Esophagus (tissue), 2 donors: ENCODE measurements around the gene GPC1. TPM values are rescaled to one million over a fixed set of nuclear protein-coding genes. Genes with fewer than 3 reads are reported as not detected.

ENCODE experiments used
- H3K27ac ChIP-seq, 2 donors: one replicate each; pipeline ENCODE4 v1.5.1; 2013; ENCODE audit warnings: low read depth in 2 of 2, mild to moderate bottlenecking in 2 of 2, inconsistent platforms in 1 of 2, low read length in 1 of 2, moderate library complexity in 1 of 2
- H3K27me3 ChIP-seq, 2 donors: one replicate each; pipeline ENCODE4 v1.6.1; 2013; ENCODE audit warnings: low read length in 2 of 2, control low read depth in 1 of 2, mild to moderate bottlenecking in 1 of 2; ENCODE audit not compliant: insufficient read depth in 2 of 2, control insufficient read depth in 1 of 2
- H3K36me3 ChIP-seq, 2 donors: one replicate each; pipeline ENCODE4 v1.6.1; 2013; ENCODE audit warnings: low read length in 1 of 2; ENCODE audit not compliant: control insufficient read depth in 2 of 2, insufficient read depth in 2 of 2
- H3K4me1 ChIP-seq, 2 donors: one replicate each; pipeline ENCODE4 v1.6.1; 2013; ENCODE audit warnings: low read length in 1 of 2; ENCODE audit not compliant: control insufficient read depth in 2 of 2, insufficient read depth in 2 of 2
- H3K4me3 ChIP-seq, 2 donors: one replicate each; pipeline ENCODE4 v1.5.1; 2013; ENCODE audit warnings: low read length in 2 of 2, mild to moderate bottlenecking in 2 of 2, low read depth in 1 of 2, moderate library complexity in 1 of 2
- H3K9me3 ChIP-seq, 2 donors: one replicate each; pipeline ENCODE4 v1.6.1; 2013; ENCODE audit warnings: mild to moderate bottlenecking in 2 of 2, low read depth in 1 of 2, low read length in 1 of 2, moderate library complexity in 1 of 2; ENCODE audit not compliant: control insufficient read depth in 2 of 2, insufficient read depth in 1 of 2
- WGBS, 2 donors: extraction: QIAGEN DNeasy Blood & Tissue Kit; methylation state at CpG; one replicate each; pipeline ENCODE4 v1.1.7; 2013; 5-methylcytosine and 5-hydroxymethylcytosine counted together
- polyA plus RNA-seq, 2 donors: library from polyadenylated mRNA; stranded (reverse); fragments of 200-250 nt; gene quantifications; one replicate each; pipeline ENCODE4 v1.2.3, GENCODE V29; 2013
- donor health status: healthy with polysubstance abuse.
- donor health status: Bipolar disorder and iron deficiency.

Gene GPC1
- polyA plus RNA-seq, 2 donors: 57.9 to 82.0 TPM

DNA sequence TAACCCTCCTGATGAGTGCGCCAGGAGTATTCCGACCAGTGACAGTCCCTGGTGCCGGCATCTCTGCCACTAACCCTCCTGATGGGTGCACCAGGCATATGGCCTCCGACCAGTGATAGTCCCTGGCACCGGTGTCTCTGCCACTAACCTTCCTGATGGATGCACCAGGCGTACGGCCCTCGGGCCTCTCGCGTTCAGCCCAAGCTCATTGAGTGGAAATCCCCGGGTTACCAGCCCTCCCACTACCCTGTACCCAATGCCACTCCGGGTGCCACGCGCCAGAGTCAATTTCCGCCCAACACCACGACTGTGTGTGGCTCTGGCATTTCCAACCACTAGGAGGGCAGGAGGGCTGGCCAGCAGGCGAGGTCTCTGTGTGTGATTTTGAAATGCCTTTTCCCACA is 11.7 kb upstream of the GPC1 start:
- Histone ChIP-seq H3K4me3 (no peak overlapping the region), H3K9me3 (peaks cover 6 to 23% of the 10 kb centered on the region in 2 donors), H3K27me3 (no peaks in the 10 kb centered on the region), H3K4me1 (no peaks in the 10 kb centered on the region), H3K27ac (no peak overlapping the region), H3K36me3 (no peaks in the 10 kb centered on the region)
- WGBS, 2 donors: 86 to 95% methylated on average over 17 of the region's 17 CpGs

DNA sequence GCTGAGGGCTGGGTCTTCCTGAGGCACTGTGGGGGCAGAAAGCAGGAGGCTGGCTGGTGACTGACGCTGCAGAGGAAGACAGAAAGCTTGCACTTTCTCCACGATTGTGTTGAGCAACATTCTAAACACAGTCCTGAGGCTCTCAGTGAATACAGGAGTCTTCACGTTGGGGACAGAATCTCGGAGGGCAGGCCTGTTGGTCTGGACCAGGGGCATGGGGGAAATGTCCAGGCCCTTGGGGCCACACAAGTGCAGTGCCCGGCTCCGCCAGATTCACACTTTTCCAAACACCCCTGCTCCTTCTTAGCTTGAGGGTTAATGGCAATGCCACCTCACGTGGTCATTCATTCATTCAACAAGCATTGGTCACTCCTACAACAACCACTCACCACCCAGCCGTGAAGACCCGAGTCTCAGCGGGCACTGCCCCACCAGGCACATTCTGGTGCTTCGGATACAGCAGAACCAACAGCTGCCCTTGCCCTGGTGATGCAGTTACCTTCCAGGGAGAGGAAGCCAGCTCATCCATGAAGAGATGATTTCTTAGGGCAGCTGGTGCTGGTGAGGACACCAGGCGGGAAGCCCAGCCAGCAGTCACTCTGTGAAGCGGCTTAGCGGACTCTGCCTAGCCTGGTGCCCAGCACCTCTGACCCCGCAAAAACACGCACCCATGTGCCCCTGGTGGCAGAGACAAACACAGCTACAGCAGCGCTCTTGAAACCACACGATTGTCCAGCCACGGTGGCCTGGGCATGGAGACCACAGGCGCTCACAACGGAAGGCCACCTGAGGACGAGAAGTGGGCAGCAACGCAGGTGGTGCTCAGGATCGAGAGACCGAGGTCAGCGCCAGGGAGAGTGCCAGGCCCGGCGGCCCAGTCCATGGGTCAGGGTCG is 10.9 kb upstream of the GPC1 start:
- Histone ChIP-seq H3K27me3 (no peaks in the 10 kb centered on the region), H3K27ac (no peak overlapping the region), H3K9me3 (peaks cover 6 to 16% of the 10 kb centered on the region in 2 donors), H3K4me1 (no peaks in the 10 kb centered on the region), H3K4me3 (no peak overlapping the region), H3K36me3 (no peaks in the 10 kb centered on the region)
- WGBS, 2 donors: 90% methylated on average over 29 of the region's 29 CpGs

DNA sequence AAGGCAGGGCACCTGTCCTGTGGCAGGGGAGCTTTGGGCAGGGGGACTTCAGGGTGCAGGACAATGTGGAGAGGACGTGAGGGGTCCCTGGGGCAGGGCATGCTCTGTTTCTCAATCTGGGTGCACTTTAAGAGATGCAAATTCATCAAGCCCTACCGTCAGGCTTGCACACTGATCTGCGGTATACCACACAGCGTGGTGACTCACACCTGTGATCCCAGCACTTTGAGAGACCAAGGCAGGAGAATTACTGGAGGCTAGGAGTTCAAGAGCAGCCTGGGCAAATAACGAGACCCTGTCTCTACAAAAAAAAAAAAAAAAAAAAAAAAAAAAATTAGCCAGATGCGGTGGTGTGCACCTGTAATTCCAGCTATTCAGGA is 10.2 kb upstream of the GPC1 start:
- no peaks in the 10 kb centered on the region for H3K36me3 ChIP-seq
- WGBS, 2 donors: 84 to 89% methylated on average over 6 of the region's 6 CpGs
- no peak overlapping the region for H3K4me3 ChIP-seq
- no peaks in the 10 kb centered on the region for H3K4me1 ChIP-seq
- H3K27me3 ChIP-seq: no peaks in the 10 kb centered on the region
- H3K9me3 ChIP-seq: peaks cover 6 to 15% of the 10 kb centered on the region in 2 donors
- no peak overlapping the region for H3K27ac ChIP-seq

DNA sequence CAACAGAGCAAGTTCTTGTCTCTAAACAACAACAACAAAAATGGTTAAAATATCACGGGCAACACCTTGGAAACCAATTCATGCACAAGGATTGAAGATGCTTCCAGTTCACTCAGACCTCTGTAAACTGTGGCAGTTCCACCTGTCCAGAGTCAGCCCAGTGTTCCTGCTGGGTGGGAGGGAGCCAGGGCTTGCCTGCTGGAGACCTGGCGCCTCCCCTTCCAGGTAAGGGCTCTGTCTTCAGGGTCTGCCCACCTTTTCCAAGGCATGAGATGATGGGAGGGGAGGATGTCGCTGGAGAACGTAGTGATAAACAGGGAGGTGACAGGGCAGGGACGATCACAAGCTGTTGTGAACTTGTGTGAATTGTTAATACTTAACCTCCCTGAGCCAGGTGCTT is 9.8 kb upstream of the GPC1 start:
- 80 to 87% methylated on average over 5 of the region's 5 CpGs for WGBS, 2 donors
- Histone ChIP-seq H3K27ac (no peak overlapping the region), H3K27me3 (no peaks in the 10 kb centered on the region), H3K4me3 (no peak overlapping the region), H3K9me3 (peaks cover 6 to 11% of the 10 kb centered on the region in 2 donors), H3K4me1 (no peaks in the 10 kb centered on the region), H3K36me3 (no peaks in the 10 kb centered on the region)

DNA sequence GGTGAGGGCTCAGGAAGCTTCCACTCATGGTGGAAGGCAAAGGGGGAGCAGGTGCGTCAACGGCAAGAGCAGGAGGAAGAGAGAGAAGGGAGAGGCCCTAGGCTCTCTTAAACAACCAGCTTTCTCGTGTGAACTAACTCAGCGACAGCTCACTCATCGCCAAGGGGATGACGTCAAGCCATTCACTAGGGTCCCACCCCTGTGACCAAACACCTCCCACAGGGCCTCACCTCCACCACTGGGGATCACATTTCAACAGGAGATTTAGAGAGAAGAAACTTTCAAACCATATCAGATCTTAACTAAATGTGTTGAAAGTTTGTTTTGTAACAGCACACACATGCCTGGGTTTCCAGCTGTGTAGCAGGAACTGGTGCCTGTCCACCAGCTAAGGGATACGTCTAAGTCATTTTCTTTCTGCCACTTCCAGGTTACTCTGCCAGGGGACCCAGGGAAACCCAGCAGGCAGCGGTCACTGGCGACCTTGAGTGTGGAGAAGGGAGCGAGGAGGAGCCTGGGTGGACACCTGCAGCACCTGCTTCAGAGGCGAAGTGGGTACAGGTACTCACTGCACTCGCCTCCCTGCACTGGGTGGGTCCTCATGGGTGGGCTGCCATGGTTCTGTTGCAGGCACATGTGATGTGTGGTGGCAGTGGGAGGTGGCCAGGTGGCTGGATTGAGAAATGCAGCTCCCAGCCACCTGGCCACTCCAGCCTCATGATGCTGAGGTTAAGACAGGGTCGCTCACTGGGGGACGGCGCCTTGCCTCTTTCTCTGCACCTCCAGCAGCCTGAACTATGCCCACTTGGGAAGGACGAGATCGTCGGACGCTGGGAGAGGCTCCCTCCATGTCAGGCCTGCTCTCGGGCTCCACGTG is 8.4 kb upstream of the GPC1 start:
- Histone ChIP-seq H3K9me3 (peaks cover 2 to 3% of the 10 kb centered on the region in 2 donors), H3K27ac (peak overlapping the region in 1 of 2 donors; percentile 47), H3K36me3 (no peaks in the 10 kb centered on the region), H3K4me3 (no peak overlapping the region), H3K27me3 (no peaks in the 10 kb centered on the region), H3K4me1 (no peaks in the 10 kb centered on the region)
- 62 to 66% methylated on average over 21 of the region's 21 CpGs for WGBS, 2 donors

DNA sequence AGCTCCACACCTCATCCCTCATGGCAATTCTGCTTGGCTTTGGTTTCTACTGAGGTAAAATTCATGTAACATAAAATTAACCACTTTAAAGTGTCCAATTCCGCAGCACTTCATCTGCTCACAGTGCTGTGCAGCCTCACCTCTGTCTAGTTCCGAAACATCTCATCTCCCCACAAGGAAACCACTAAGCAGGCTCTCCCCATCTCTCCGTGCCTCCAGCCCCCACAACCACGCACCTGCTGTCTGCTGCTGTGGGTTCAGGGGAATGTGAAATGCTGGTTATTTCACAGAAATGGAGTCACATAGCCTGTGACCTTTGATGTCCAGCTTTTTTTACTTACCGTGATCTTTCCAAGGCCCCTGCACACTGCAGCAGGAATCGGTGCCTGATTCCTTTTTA is 7.7 kb upstream of the GPC1 start:
- Histone ChIP-seq H3K27ac (no peak overlapping the region), H3K27me3 (no peaks in the 10 kb centered on the region), H3K9me3 (peaks cover 2 to 3% of the 10 kb centered on the region in 2 donors), H3K4me1 (peaks cover 0 to 3% of the 10 kb centered on the region in 2 donors), H3K36me3 (no peaks in the 10 kb centered on the region), H3K4me3 (no peak overlapping the region)
- 76 to 87% methylated on average over 6 of the region's 6 CpGs for WGBS, 2 donors

DNA sequence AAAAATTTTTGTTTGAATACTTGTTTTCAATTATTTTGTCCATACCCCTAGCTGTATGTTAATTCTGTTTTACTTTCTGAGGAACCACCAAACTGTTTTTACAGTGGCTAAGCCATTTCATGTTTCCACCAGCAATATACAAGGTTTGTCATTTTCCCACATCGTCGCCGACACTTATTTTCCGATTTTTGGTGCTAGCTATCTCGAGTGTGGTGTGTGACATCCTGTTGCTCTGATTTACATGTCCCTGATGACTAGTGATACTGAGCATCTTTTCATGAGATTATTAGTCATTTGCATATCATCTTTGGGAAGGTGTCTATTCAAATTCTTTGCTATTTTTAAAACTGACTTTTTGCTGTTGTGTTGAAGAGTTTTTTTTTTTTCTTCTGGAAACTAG is 7.2 kb upstream of the GPC1 start:
- Histone ChIP-seq H3K4me1 (peaks cover 0 to 9% of the 10 kb centered on the region in 2 donors), H3K27ac (no peak overlapping the region), H3K4me3 (no peak overlapping the region), H3K9me3 (peaks cover 2 to 3% of the 10 kb centered on the region in 2 donors), H3K36me3 (no peaks in the 10 kb centered on the region), H3K27me3 (no peaks in the 10 kb centered on the region)
- 84 to 85% methylated on average over 5 of the region's 5 CpGs for WGBS, 2 donors

DNA sequence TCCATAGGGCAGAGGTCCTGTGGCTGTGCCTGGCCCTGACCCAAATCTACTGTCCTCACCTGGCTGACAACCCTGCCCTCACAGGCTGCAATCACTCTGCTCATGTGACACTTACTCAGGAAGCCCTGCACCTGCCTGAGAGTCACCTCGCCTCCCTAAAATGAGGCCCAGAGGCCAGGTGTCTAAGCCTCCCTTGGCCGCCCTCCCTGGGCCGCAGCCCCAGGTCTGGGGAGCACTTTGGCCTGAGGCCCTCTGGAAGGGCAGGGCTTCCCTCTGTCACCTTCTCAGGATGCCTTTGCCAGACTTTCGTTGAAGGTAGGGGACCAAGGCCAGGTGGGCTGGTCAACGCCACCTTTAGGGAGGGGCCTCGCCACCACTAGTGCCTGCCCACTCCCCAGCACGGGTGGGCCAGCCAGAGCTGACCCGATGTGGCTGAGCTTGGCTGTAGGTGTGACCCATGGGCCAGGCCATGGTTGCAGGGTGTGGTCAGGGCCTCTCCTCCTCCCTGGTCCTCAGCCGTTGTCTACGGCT is 6.1 kb upstream of the GPC1 start:
- no peaks in the 10 kb centered on the region for H3K27me3 ChIP-seq
- no peaks in the 10 kb centered on the region for H3K36me3 ChIP-seq
- no peak overlapping the region for H3K27ac ChIP-seq
- no peak overlapping the region for H3K4me3 ChIP-seq
- H3K4me1 ChIP-seq: peaks cover 0 to 20% of the 10 kb centered on the region in 2 donors
- peaks cover 2 to 3% of the 10 kb centered on the region in 2 donors for H3K9me3 ChIP-seq
- 80 to 86% methylated on average over 10 of the region's 10 CpGs for WGBS, 2 donors

DNA sequence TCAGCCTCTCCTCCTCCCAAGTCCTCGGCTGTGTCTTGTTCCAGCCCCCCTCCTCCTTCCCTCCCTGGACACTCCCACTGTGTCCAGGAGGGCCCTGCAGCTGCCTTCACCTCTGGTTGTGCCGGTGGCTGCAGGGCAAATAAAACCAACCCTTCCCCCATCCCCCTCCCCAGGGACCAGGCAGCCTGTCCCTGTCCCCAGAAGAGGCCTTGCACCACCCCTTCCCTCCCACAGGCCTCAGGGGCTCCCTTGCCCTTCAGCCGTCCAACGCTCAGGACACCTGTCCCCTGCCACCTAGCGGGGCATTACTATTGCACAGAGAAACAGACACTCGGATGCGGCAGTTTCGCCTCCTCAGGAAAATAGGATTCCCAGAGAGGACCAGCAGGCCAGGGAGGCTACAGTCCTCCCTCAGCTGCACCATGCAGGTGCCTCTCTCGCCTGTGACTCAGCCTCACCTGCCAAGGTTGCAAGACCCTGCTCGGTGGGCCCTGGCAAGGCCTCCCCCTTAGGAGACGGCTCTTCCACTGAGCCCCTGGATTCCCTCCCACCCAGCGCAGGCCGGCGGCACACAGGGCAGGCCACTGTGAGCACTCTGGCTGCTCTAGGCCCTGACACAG is 5.5 kb upstream of the GPC1 start:
- no peak overlapping the region for H3K27ac ChIP-seq
- H3K27me3 ChIP-seq: no peaks in the 10 kb centered on the region
- H3K4me1 ChIP-seq: peaks cover 0 to 23% of the 10 kb centered on the region in 2 donors
- H3K4me3 ChIP-seq: no peak overlapping the region
- H3K36me3 ChIP-seq: no peaks in the 10 kb centered on the region
- H3K9me3 ChIP-seq: peaks cover 2 to 3% of the 10 kb centered on the region in 2 donors
- 89% methylated on average over 14 of the region's 14 CpGs for WGBS, 2 donors
